Measurements from ENCODE around the gene ABLIM1. TPM values are rescaled to one million over a fixed set of nuclear protein-coding genes. Genes with fewer than 3 reads are reported as not detected.

The ABLIM1 gene
- total RNA-seq, 4 donors from 2014 or later, result 156 to 278 (median 213) TPM

DNA sequence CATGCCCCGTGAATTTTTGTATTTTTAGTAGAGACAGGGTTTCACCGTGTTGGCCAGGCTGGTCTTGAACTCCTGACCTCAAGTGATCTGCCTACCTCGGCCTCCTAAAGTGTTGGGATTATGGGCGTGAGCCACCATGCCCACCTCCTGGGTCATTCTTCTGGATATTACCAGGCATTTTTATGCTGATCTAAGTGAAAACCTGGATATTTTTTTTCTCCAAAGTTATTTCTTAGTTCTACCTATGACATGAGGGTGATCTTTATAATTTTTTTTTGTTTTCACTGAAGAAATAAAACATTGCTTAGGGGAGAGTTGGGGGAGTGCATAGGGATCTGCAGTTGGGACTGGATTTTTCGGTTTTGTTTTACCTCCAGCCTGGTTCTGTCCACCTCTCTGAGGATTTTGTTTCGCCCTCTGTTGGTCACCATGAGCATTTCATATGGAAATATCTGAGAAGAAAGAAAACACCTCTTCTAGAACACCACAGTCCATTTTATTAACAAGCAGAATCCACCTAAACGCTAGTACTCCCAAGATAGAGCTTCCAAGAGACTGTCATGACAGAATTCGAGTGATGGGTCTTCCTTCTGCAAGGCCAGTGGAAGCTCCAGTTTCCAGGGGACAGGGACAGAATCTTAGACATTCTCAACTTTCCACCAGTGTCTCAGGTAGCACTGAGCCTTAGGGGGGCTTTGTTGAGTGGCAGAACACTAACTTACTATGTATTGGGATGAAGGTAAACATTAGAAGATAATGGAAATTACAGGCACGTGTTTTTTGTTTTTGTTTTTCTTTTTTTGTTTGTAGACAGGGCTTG, 220.4 kb downstream of the ABLIM1 start:
- no peak for TF ChIP-seq POLR2AphosphoS5 (IDR thresholded peaks at IDR 0.05)
- TF ChIP-seq POLR2A (IDR thresholded peaks at IDR 0.05), result no peak
- TF ChIP-seq, protein P1, sequence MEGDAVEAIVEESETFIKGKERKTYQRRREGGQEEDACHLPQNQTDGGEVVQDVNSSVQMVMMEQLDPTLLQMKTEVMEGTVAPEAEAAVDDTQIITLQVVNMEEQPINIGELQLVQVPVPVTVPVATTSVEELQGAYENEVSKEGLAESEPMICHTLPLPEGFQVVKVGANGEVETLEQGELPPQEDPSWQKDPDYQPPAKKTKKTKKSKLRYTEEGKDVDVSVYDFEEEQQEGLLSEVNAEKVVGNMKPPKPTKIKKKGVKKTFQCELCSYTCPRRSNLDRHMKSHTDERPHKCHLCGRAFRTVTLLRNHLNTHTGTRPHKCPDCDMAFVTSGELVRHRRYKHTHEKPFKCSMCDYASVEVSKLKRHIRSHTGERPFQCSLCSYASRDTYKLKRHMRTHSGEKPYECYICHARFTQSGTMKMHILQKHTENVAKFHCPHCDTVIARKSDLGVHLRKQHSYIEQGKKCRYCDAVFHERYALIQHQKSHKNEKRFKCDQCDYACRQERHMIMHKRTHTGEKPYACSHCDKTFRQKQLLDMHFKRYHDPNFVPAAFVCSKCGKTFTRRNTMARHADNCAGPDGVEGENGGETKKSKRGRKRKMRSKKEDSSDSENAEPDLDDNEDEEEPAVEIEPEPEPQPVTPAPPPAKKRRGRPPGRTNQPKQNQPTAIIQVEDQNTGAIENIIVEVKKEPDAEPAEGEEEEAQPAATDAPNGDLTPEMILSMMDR (IDR thresholded peaks at IDR 0.05), result peak; percentile 18 to 34
- Histone ChIP-seq H3K4me1 (no peaks in the 10 kb centered on the region), H3K9me3 (no peaks in the 10 kb centered on the region), H3K36me3 (peaks cover 75% of the 10 kb centered on the region), H3K4me3 (no peak overlapping the region), H3K27ac (no peak overlapping the region), H3K27me3 (no peaks in the 10 kb centered on the region)
- WGBS, result 88% methylated on average over 9 of the region's 9 CpGs
- no peak for DNase-seq (ENCODE audit: low spot score in 2 of 2)

GRCh38 chr10:114436941-114437340, 221.1 kb downstream of the ABLIM1 start:
- H3K27ac ChIP-seq, result no peak overlapping the region
- TF ChIP-seq, protein P1 (IDR thresholded peaks at IDR 0.05), result no peak
- no peak for TF ChIP-seq POLR2A (IDR thresholded peaks at IDR 0.05)
- TF ChIP-seq EP300 (IDR thresholded peaks at IDR 0.05), result no peak
- TF ChIP-seq POLR2AphosphoS5 (IDR thresholded peaks at IDR 0.05), result no peak
- H3K27me3 ChIP-seq, result no peaks in the 10 kb centered on the region
- DNase-seq (ENCODE audit: low spot score in 2 of 2), result no peak
- no peaks in the 10 kb centered on the region for H3K4me1 ChIP-seq
- WGBS, result 88% methylated on average over 2 of the region's 2 CpGs
- no peaks in the 10 kb centered on the region for H3K9me3 ChIP-seq
- H3K36me3 ChIP-seq, result peaks cover 68% of the 10 kb centered on the region
- H3K4me3 ChIP-seq, result no peak overlapping the region

DNA sequence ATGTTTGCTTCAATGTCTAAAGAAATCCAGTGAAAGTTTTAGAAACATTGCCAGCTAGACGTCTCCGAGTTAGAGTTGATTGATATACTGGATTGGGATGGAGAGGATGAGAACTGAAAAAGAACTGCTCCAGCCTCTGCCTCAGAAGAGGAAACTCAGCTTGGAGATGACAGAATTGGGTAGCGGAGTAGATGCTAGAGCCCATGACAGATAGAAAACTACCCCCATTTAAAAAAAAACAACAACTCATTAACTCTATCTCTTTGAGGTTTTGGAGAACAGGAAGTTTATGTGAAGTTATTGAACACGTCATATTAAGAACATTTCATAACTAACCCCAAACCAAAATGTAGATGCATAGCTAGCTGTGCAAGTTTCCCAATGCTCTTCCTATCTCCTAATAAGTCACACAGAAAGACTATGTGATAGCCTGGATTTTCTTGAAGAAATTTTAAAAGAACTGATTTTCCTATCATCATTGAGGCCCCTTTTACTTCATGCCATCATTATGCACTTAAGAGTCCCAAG, 225.4 kb downstream of the ABLIM1 start:
- H3K27me3 ChIP-seq, result no peaks in the 10 kb centered on the region
- H3K4me3 ChIP-seq, result no peak overlapping the region
- H3K36me3 ChIP-seq, result peaks cover 26% of the 10 kb centered on the region
- no peak overlapping the region for H3K27ac ChIP-seq
- TF ChIP-seq, protein P1 (IDR thresholded peaks at IDR 0.05), result no peak
- TF ChIP-seq EP300 (IDR thresholded peaks at IDR 0.05), result no peak
- no peak for TF ChIP-seq POLR2AphosphoS5 (IDR thresholded peaks at IDR 0.05)
- no peak for TF ChIP-seq POLR2A (IDR thresholded peaks at IDR 0.05)
- peaks cover 6% of the 10 kb centered on the region for H3K4me1 ChIP-seq
- DNase-seq (ENCODE audit: low spot score in 2 of 2), result no peak
- WGBS, result 79% methylated on average over 4 of the region's 4 CpGs
- H3K9me3 ChIP-seq, result no peaks in the 10 kb centered on the region

- Histone ChIP-seq H3K27me3 (no peaks in the 10 kb centered on the region), H3K9me3 (no peaks in the 10 kb centered on the region), H3K4me1 (peaks cover 11% of the 10 kb centered on the region), H3K4me3 (no peak overlapping the region), H3K36me3 (peaks cover 23% of the 10 kb centered on the region), H3K27ac (no peak overlapping the region)
- TF ChIP-seq POLR2AphosphoS5 (IDR thresholded peaks at IDR 0.05), result no peak
- no peak for DNase-seq (ENCODE audit: low spot score in 2 of 2)
- WGBS, result 82% methylated on average over 4 of the region's 4 CpGs
These were observed 226.5 kb downstream of the ABLIM1 start for GRCh38 chr10:114431414-114432135.

GRCh38 chr10:114430688-114431413, 227.2 kb downstream of the ABLIM1 start:
- no peak overlapping the region for H3K4me3 ChIP-seq
- H3K27ac ChIP-seq, result no peak overlapping the region
- TF ChIP-seq POLR2A (IDR thresholded peaks at IDR 0.05) (no peak), EP300 (IDR thresholded peaks at IDR 0.05) (no peak), POLR2AphosphoS5 (IDR thresholded peaks at IDR 0.05) (no peak)
- TF ChIP-seq, protein P1 (IDR thresholded peaks at IDR 0.05), result no peak
- H3K4me1 ChIP-seq, result peaks cover 11% of the 10 kb centered on the region
- WGBS, result 92% methylated on average over 12 of the region's 12 CpGs
- H3K9me3 ChIP-seq, result no peaks in the 10 kb centered on the region
- H3K36me3 ChIP-seq, result peaks cover 15% of the 10 kb centered on the region
- DNase-seq (ENCODE audit: low spot score in 2 of 2), result no peak
- no peaks in the 10 kb centered on the region for H3K27me3 ChIP-seq

Data from suprapubic skin (tissue), 4 donors.